ENCODE measurements around the gene AOPEP.
"Not testable (repeated sequence)": the region's sequence is repeated elsewhere in the genome, so short reads cannot be mapped to it uniquely, and the experiment has no call there.

AOPEP gene

DNA sequence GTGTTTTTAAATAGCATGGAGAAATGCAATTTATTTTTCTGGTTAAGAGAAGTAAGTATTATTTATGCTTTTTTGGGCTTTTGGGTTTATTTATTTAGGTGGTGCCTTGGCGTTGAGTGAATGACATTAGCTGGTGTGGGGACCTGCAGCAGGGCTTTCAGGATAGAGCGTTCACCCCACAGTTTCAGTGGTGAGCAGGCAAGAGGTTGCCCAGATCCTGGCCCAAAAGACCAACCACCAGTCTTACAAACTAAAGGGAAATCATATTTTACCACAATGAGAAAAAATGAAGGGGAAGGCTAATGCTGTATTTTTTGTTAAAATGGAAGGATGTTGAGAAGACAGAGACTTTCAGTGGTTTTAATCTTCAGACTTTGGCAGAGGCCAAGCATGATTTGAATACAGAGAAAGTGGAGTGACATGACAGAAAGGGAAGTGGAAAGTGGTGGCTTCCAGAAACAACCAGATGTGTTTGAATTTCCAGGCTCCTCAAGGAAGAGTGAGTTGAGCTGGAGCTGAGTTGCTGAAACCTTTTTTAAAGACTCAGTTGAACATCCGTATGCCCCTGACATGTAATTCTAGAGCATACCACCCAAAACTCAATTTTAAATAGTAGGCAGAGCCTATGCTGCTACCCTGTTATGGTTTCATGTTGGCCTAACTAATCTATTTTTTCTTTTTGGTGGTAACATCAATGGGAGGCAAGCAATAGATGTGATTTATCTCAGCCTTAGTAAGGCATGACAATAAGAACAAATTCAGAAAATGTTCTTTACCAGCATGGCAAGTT lies 94.8 kb downstream of the AOPEP start:
- no peak for DNase-seq

DNA sequence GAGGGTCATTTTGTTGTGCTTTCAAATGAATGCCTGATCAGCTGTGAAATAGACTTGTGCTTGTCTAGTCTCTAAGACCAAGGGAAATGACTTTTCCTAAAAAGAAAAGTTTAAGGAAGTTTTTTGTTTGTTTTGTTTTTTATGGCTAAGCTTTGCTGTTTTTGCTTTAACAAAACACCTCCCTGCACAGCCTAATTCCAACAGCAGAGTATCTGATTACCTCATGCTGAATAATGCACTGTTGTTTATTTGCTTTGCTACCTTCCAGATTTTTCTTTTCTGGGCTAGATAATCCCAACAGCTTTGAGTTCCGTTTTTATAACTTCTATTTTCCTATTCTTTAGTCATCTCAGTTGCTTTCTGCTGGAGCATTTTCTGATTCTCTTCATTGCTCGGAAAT lies 95.8 kb downstream of the AOPEP start:
- DNase-seq = no peak

DNA sequence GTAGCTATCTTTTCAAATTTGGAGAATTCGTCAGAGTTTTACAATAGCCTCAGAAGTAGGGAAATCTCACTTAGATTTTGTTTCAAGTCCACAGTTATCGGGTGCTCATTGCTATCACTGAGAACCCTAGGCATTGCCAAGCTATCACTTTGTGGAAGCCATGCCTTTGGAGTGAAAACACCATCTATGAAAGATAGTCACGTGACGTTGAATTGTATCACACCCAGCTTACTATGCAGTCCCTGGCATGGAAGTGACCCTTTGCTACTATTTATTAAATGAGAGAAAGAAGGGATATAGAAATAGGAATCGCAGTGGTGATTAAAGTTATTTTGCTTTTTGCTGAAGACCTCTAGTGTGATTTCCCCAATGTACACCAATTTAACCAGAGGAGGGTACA lies 97.2 kb downstream of the AOPEP start:
- no peak for DNase-seq

DNA sequence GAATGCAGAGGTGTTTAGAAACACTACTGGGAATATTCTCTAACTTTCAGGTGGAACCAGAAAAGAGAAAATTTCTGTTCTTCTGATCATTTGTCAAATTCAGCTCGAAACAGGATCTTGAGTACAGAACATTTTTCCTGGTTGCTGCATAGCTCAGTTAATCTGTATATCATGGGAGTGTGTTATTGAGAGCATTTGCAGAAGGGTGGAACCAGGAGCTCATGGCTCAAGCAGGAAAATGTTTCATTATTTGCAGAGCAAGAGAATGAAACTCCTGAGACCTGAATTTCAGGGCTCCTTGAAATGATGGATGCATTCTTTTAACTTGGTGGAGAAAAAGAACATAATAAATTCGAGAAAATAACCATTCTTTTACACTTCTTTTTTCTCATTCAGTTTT lies 97.9 kb downstream of the AOPEP start:
- no peak for DNase-seq

DNA sequence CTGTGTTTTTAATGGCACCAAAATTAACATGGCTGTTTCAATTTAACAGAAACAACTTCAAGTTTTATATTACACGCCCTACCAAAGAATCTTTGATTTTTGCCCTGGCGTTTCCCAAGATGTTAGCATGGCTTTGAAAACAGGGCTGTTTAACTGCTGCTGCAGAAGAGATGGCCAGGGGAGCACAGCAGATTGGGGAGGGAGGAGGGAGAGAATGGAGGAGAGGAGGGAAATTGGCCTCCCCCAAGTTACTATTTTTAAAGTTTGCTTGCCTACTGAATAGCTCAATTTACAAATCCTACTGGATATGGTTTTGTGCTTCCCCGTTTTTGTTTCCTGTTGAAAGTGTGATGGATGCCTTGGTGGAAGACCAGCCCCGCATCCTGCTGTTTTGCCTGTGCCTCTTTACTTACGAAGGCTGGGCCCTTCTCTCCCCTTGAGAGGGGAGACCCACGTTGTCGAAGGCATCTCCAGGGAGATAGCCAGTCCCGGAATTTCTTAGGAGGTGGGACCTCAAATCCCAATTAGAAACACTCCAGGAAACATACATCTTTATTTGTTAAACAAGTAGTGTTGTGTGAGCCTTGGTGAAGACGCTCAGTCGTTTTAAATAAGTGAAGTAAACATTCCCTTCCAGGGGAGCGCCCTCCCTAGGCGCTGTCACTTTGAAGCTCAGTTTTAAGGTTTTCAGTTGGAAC lies 98.6 kb downstream of the AOPEP start:
- DNase-seq = no peak

DNA sequence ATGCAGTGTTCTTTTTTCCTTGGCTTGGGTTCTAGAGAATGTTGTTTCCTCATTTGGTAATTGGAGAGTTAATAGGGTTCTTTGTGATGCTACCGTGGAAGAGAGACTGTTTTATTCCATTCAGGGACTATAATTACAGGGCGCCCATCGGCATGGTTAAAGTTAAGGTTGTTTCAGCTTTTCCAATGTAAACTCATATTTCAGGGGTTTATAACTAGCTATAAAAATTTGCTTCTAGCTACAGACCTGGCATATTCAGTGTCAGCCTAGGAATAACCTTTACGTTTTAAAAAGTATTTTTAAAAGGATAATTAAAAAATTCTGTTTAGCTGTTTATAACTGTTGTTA lies 99.1 kb downstream of the AOPEP start:
- DNase-seq = no peak

DNA sequence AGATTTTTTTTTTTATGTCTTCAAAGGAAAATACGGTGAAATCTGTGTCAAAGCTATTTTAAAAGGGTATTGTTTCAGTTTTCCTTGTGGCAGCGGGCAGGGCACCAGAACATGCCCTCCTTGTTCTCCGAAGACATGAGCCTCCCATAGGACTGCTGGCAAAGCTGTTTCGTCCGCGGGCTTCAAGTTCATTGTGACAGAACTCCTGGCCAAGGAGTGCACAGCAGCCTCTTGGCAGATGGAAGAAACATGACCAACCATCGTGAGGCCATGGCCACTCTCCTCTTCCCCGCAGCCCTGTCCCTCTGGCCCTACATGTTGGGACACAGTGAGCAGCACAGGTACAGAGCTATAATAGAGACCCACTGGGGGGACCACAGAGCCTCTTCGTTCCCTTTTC lies 99.5 kb downstream of the AOPEP start:
- no peak for DNase-seq

DNA sequence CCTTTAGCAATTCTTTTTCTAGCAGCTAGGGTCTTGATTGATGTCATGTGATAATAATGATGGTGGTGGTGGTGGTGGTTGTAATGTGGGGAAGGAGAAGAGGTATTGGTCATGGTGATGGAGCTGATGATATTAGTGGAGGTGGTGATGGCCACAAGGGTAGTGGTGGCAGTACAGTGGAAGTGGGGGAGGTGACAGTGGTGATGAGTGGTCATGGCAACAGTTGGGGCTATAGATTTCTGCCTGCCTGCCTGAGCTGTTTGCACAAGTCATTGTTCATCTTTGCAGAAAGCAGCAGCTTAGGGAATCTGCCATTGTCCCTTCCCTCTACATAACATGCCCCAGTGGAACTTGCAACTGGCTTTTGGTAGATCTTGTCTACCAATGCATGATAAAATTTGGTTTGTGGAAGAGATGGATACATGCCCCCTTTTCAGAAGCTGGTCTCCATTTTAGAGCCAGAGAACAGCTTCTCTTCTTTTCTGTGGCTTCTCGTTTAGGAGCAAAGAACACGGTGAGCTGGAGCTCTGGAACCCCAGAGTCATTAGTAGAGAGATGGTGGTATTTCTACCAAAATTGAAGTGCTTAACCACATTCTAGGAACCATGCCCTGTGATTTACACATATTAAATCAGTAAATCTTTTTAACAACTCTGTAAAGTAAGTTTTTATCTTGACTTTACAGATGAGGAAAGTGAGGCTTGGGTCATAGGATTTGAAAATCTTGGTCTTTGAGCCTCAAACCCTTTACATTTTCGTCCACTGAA lies 100.3 kb downstream of the AOPEP start:
- no peak for DNase-seq

DNA sequence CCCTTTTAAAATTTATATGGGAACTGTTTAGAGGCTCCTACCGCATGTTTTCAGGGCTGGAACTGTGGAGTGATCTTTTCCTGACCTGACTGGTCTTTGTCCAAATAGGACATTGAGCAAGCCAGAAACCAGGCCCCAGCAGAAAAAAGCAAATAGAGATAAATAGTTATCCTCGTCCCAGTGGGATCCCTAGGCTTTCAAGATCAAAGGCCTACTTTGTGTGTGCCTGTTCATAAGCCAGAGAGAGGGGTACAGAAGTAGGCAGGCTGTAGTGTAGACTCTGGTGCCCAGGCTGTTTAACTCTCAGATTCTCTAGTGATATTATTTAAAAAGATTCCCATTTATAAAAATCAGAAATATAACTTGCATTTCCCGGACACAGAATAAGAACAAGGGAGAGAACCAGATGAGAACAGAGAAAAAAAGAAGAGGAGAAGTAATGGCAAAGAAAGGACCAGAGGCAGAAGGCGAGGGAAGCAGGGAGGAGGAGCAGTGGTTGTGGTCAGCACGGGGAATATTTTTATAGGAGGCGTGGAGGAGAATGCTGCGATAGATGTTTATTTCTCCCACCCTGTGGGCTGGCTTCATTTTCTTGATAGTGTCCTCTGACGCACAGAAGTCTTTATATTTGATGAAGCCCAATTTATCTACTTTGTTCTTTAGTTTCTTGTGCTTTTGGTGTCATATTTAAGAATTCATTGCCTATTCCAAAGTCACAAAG lies 101.2 kb downstream of the AOPEP start:
- no peak for DNase-seq

DNA sequence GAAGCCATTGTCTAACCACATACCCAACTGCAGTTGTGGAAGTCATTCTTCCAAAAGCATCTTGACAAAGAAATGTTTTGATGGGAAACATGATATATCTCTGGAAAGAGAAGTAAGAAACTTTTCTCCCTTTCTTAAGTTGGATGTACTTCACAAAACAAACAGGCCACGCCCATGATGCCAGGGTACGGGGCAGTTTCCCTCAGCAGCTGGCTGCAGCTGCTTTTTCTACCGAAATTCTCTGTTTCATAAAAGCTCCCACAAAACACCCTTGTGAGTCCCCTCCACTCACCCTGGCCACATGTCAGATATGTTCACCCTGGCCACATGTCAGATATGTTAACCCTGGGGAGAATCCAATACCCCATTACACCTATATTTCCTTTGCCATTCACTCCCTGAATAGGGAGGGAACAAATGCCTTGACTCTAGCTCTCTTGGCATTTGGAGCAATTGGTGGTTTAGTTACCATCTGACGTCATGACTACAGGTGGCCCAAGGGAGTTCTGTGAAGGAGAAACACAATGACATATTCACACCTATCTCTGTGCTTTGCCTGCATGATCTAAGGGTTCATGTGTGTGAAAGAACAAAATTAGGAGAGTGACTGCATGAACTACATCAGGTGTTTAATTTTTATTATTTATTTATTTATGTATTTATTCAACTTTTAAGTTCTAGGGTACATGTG lies 103.0 kb downstream of the AOPEP start:
- no peak for DNase-seq

DNA sequence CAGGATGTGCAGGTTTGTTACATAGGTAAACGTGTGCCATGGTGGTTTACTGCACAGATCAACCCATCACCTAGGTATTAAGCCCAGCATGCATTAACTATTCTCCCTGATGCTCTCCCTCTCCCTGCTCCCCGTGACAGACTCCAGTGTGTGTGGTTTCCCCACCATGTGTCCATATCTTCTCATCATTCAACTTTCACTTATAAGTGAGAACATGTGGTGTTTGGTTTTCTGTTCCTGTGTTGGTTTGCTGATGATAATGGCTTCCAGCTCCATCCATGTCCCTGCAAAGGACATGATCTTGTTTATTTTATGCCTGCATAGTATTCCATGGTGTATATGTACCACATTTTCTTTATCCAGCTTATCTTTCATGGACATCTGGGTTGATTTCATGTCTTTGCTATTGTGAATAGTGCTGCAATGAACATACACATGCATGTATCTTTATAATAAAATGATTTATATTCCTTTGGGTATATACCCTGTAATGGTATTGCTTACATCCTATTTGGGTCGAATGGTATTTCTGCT lies 103.6 kb downstream of the AOPEP start:
- DNase-seq = not testable (repeated sequence)

DNA sequence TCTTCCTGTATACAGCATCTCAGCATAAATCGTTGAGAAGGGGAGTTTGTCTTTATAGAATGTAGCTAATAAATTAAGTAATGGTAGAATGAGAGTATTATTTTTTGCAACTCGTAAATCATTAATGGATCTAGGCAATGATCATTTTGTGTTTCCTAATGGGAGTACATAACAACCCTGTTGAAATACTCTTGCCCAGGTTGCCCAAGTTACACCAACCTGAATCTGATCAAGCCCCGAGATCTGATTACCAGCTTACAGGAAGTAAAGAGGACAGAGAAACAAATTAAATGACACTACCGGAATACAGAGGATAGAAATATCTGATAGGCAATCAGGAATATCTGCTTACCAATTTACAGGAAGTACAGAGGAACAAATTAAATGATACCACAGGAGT lies 107.3 kb downstream of the AOPEP start:
- DNase-seq = no peak

DNA sequence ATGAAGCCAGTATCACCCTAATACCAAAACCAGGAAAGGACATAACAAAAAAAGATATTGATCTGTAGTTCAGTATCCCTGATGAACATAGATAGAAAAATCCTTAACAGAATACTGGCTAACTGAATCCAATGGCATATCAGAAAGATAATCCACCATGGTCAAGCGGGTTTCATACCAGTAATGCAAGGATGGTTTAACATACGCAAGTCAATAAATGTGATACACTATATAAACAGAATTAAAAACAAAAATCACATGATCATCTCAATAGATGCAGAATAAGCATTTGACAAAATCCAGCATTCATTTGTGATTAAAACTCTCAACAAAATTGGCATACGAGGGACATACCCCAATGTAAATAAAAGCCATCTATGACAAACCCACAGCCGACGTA lies 110.9 kb downstream of the AOPEP start:
- no peak for DNase-seq

DNA sequence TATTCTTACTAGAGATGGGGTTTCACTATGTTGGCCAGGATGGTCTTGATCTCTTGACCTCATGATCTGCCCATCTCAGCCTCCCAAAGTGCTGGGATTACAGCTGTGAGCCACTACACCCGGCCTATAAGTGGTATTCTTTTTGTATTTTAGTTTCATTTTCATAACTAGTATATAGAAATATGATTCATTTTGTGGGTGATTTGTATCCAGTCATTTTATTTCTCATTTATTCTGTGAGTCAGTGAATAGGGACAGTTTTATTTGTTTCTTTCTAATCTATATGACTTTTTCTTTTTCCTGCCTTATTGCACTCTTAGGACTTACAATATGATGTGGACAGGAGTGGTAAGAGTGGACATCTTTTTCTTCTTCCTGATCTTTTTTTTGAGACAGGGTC lies 112.9 kb downstream of the AOPEP start:
- no peak for DNase-seq

DNA sequence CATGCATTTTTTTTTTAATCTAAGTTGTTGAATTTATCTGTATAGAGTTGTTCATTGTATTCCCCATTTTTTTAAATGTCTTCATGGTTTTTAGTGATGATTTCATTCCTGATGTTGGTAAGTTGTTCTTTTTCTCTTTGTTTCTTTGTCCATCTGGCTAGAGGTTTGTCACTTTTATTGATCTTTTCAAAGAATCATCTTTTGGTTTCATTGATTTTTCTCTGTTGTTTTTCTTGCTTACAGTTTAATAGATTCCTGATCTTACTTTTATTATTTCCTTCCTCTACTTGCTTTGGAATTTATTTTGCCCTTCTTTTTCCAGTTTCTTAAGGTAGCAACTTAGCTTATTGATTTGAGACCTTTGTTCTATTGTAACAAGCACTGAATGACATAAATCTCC lies 114.2 kb downstream of the AOPEP start:
- no peak for DNase-seq

DNA sequence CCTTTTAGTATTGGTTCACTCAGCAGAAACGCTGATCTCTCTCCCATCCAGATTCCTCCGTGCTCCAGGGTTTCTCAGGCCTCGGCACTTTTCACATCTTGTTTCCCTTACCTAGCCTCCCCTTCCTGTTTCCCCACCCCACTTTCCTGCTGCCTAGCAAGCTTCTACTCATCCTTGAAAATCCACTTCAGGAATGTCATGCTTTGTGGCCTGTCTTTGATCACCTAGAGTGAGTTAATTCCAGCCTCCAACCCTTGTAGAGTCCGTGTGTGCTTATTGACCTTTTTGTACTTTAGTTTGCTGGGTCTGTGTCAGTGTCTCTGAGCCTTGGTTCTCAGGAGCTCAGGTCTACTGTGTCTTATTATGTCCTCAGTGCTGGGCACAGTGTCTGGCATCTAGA lies 116.6 kb downstream of the AOPEP start:
- DNase-seq = no peak

DNA sequence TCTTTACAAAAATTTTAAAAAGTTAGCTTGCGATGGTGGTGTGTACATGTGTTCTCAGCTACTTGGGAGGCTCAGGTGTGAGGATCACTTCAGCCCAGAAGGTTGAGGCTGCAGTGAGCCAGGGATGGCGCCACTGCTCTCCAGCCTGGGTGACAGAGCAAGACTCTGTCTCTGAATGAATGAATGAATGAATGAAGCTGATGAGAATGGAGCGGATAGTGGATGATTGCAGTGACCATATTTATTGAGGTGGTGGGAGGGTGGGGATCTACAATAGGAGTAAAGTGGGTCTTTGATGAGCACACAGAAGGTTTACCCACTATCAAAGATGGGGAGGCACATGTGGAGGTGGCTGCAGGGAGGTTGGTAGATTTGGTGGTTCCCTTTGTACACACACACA lies 120.2 kb downstream of the AOPEP start:
- no peak for DNase-seq

DNA sequence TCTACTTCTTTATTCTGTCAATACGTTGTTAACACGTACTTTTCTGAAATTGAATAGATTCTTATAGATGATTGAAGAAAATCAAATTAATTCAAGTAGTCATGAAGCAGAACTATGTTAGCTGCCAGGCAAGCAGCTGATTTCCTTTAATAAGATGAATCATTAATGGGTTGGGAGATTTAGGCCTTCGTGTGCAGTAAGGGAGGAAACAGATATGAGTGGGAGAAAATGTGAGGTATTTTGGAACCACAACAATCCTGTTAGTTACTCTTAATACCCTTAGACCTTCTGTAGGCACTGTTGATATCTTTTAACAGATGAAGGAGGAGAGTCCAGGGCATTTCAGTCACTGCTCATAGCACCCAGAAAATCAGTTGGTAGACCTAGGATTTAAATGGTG lies 121.0 kb downstream of the AOPEP start:
- DNase-seq = no peak

DNA sequence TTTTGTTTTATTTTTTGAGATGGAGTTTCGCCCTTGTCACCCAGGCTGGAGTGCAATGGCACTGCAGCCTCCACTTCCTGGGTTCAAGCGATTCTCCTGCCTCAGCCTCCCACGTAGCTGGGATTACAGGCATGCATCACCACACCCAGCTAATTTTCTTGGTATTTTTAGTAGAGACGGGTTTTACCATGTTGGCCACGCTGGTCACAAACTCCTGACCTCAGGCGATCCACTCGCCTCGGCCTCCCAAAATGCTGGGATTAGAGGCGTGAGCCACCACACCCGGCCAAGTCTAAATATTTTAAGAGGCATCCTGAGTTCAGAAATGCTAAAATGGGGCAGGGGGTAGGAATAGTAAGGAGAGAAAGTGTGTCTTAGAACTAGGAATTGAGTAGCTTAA lies 122.3 kb downstream of the AOPEP start:
- not testable (repeated sequence) for DNase-seq

DNA sequence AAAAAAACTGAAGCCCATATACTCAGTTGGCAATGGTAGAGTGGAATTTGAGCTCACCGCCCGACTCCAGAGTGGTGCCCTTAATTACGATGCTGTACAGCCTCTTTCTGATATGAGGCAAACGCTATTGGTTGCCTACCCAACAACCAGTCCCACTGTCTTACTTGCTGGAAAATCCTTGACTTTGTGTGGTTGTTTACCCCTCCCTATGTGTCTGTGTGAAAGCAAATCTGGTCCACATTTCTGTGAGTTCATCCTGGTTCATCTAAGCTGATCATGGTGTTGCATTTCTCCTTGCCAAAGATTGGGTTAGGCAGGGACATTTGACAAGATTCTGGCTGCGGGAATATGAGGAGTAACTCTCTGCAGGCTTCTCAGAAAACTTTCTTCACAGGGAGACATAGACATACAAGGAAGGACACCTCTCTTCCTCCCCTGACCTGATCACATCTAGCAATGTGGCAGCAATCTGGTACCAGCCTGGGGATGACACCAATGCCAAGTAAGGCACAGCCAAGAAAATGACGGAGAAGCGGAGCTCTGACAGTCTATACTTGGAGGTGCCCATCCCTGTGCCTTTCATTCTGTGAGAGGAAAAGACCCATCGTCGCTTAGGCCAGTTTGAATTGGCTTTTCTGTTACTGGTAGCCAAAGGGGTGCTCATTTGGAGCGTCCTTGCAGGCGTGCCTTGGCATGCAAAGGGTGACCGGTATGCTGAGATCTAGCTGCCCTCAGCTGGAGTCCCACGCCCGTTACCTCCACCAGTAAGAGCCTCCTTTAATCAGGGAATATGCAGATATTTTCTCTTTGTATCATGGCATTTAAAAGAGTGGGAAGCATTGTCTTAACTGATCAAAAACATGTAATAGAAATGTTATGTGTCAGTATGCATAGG lies 124.3 kb downstream of the AOPEP start:
- no peak for DNase-seq

DNA sequence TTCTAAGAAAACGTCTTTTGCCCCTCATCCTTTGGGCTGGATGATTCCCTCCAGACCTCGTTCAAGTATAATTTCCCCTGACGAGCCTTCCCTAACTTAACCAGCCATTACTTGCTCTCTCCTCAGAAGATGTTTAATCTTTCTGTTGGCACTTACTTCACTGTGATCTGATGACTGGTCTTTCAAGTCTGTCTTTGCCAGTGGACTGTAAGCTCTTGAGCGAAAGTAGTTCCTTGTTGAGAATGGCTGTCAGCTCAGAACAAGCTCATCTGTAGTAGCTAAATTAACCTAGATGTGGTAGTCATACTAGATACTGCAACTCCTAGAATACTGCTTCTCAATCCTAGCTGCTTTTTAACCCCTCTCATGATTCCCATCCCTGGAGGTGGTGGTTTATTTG lies 125.0 kb downstream of the AOPEP start:
- no peak for DNase-seq

Data from GDM1 (cell line).